ENCODE measurements around the gene VIPAS39. TPM values are rescaled to one million over a fixed set of nuclear protein-coding genes. Genes with fewer than 3 reads are reported as not detected.

VIPAS39 gene
- total and polyA plus RNA-seq, 9 of the 15 experiments (the other 6 are each of a cell fraction or from before 2014, with no cell fraction given) = 5.7 to 25.6 (median 9.9) TPM

DNA sequence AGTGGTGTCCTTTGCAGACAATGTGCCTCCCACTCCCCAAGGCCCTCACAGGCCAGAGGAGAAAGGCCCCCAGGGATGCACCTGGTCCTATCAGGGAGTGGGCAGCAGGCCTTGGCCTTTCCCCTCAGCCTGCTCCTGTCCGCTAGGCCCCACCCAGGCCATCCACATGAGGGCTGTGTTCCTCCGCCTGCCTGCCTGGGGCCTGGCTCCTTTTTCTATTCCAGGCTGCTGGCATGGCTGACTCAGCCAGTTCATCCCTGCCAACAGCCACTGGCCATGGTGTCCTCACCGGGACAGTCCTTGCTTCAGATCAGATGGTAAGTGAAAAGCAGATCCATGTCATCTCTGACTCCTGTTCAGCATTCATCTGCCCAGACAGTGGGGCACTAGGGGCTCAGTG lies 27.9 kb upstream of the VIPAS39 start (continued):
- TF ChIP-seq, protein P1, sequence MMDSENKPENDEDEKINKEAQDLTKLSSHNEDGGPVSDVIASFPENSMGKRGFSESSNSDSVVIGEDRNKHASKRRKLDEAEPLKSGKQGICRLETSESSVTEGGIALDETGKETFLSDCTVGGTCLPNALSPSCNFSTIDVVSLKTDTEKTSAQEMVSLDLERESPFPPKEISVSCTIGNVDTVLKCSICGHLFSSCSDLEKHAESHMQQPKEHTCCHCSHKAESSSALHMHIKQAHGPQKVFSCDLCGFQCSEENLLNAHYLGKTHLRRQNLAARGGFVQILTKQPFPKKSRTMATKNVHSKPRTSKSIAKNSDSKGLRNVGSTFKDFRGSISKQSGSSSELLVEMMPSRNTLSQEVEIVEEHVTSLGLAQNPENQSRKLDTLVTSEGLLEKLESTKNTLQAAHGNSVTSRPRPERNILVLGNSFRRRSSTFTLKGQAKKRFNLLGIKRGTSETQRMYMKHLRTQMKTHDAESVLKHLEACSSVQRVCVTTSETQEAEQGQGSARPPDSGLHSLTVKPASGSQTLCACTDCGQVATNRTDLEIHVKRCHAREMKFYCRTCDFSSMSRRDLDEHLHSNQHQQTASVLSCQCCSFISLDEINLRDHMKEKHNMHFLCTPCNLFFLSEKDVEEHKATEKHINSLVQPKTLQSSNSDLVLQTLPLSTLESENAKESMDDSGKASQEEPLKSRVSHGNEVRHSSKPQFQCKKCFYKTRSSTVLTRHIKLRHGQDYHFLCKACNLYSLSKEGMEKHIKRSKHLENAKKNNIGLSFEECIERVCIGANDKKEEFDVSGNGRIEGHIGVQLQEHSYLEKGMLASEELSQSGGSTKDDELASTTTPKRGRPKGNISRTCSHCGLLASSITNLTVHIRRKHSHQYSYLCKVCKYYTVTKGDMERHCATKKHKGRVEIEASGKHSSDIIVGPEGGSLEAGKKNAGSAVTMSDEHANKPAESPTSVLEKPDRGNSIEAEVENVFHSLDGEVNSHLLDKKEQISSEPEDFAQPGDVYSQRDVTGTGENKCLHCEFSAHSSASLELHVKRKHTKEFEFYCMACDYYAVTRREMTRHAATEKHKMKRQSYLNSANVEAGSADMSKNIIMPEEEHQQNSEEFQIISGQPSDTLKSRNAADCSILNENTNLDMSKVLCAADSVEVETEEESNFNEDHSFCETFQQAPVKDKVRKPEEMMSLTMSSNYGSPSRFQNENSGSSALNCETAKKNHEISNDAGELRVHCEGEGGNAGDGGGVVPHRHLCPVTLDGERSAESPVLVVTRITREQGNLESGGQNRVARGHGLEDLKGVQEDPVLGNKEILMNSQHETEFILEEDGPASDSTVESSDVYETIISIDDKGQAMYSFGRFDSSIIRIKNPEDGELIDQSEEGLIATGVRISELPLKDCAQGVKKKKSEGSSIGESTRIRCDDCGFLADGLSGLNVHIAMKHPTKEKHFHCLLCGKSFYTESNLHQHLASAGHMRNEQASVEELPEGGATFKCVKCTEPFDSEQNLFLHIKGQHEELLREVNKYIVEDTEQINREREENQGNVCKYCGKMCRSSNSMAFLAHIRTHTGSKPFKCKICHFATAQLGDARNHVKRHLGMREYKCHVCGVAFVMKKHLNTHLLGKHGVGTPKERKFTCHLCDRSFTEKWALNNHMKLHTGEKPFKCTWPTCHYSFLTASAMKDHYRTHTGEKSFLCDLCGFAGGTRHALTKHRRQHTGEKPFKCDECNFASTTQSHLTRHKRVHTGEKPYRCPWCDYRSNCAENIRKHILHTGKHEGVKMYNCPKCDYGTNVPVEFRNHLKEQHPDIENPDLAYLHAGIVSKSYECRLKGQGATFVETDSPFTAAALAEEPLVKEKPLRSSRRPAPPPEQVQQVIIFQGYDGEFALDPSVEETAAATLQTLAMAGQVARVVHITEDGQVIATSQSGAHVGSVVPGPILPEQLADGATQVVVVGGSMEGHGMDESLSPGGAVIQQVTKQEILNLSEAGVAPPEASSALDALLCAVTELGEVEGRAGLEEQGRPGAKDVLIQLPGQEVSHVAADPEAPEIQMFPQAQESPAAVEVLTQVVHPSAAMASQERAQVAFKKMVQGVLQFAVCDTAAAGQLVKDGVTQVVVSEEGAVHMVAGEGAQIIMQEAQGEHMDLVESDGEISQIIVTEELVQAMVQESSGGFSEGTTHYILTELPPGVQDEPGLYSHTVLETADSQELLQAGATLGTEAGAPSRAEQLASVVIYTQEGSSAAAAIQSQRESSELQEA (IDR thresholded peaks at IDR 0.05; ENCODE audit: low read depth) = no peak

DNA sequence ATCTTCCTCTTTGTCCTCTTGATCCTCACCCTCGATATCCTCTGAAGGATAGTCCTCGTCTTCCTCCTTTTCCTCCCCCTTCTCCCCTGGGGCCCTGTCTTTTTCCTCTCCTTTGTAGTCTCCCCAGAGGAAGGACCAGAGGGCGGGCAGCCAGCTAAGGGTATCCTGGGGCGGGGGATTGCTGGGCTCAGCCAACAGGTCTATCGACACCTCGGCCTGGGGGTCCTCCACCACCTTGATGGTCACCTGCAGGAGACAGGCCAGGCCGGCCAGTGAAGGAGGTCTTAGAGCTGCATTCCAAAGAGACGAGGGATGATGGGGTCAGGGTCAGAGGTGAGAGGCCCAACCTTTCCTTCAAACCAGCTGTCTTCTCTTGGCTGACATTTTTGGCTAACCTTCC lies 25.0 kb upstream of the VIPAS39 start:
- DNase-seq (ENCODE audit: extremely low read depth in 1 of 4, low spot score in 3 of 4) = no peak
- H3K9ac ChIP-seq (ENCODE audit: insufficient read depth in 1 of 2, low read depth in 2 of 2, low read length in 2 of 2) = no peak overlapping the region
- no peaks in the 10 kb centered on the region for H3K36me3 ChIP-seq (ENCODE audit: control insufficient read depth, insufficient read depth, low read length)
- H3K4me1 ChIP-seq (replicated peaks in 1 of 2; ENCODE audit: control insufficient read depth in 2 of 2, insufficient read depth in 2 of 2, low read length in 2 of 2) = no peaks in the 10 kb centered on the region; a peak in 1 of 5 replicates
- in situ Hi-C loops (cut with MboI) (no loop called here), intact Hi-C loops (cut with micrococcal nuclease) (no loop called here)
- no peaks in the 10 kb centered on the region for H3K9me1 ChIP-seq (ENCODE audit: control insufficient read depth, insufficient read depth, low read length)
- peaks cover 2 to 16% of the 10 kb centered on the region in 2 experiments; a peak in 2 of 5 replicates for H3K27me3 ChIP-seq (ENCODE audit: control insufficient read depth in 2 of 2, insufficient read depth in 2 of 2, low read length in 2 of 2)
- no peak for FAIRE-seq
- no peak overlapping the region for H3K4me3 ChIP-seq
- H4K20me1 ChIP-seq (replicated peaks; ENCODE audit: control insufficient read depth, insufficient read depth, low read length) = no peaks in the 10 kb centered on the region
- no peak for TF ChIP-seq TCFL5 (CRISPR knock-in tag; conservative IDR thresholded peaks at IDR 0.05)
- TF ChIP-seq NFATC3 (IDR thresholded peaks at IDR 0.05) = no peak
- TF ChIP-seq E2F3 (CRISPR knock-in tag; IDR thresholded peaks at IDR 0.05) = no peak
- TF ChIP-seq BRCA1 (IDR thresholded peaks at IDR 0.05) = no peak
- TF ChIP-seq BRCA1 (CRISPR knock-in tag; IDR thresholded peaks at IDR 0.05) = no peak
- TF ChIP-seq CBX3 (IDR thresholded peaks at IDR 0.05; ENCODE audit: borderline replicate concordance in 1 of 2, low read length in 2 of 2) = no peak
- TF ChIP-seq, protein P2, sequence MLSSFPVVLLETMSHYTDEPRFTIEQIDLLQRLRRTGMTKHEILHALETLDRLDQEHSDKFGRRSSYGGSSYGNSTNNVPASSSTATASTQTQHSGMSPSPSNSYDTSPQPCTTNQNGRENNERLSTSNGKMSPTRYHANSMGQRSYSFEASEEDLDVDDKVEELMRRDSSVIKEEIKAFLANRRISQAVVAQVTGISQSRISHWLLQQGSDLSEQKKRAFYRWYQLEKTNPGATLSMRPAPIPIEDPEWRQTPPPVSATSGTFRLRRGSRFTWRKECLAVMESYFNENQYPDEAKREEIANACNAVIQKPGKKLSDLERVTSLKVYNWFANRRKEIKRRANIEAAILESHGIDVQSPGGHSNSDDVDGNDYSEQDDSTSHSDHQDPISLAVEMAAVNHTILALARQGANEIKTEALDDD (IDR thresholded peaks at IDR 0.05) = no peak
- no peak for TF ChIP-seq ZKSCAN1 (IDR thresholded peaks at IDR 0.05; ENCODE audit: low read depth, low read length)
- TF ChIP-seq, protein P3, sequence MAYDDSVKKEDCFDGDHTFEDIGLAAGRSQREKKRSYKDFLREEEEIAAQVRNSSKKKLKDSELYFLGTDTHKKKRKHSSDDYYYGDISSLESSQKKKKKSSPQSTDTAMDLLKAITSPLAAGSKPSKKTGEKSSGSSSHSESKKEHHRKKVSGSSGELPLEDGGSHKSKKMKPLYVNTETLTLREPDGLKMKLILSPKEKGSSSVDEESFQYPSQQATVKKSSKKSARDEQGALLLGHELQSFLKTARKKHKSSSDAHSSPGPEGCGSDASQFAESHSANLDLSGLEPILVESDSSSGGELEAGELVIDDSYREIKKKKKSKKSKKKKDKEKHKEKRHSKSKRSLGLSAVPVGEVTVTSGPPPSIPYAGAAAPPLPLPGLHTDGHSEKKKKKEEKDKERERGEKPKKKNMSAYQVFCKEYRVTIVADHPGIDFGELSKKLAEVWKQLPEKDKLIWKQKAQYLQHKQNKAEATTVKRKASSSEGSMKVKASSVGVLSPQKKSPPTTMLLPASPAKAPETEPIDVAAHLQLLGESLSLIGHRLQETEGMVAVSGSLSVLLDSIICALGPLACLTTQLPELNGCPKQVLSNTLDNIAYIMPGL (CRISPR knock-in tag; IDR thresholded peaks at IDR 0.05) = no peak
- no TSS peak for BruUV-seq (replicated peaks)
- H3K4me2 ChIP-seq (ENCODE audit: insufficient read depth, low read length) = no peak overlapping the region
- H2AFZ ChIP-seq (ENCODE audit: low read depth, low read length) = no peak overlapping the region
- ChIA-PET CTCF (ENCODE audit: low intra/inter-chr PET ratio) (no interaction called here), POLR2A (interaction anchor here (1.0 kb wide), 1 partner anchor 8 kb away, joined by 3 read pairs; no protein-coding TSS in a partner anchor)
- no peaks in the 10 kb centered on the region for H3K9me3 ChIP-seq (replicated peaks; ENCODE audit: control insufficient read depth, insufficient read depth, low read depth, low read length)
- ATAC-seq = no peak
- no peak overlapping the region for H3K27ac ChIP-seq (ENCODE audit: extremely low read depth, low read depth, low read length)
- H3K79me2 ChIP-seq (ENCODE audit: control insufficient read depth, insufficient read depth, low read length) = no peaks in the 10 kb centered on the region
- WGBS (ENCODE audit: insufficient coverage, low coverage, missing lambda C conversion rate) = 70% methylated on average over 2 of the region's 8 CpGs
